GM10847 (cell line): ENCODE data around the gene EIF4ENIF1.

Experiments used
- POLR2A ChIP-seq: IDR thresholded peaks from 2 replicates; pipeline ENCODE4 v1.6.1; 2011; ENCODE audit not compliant: insufficient read length; ENCODE audit errors: extremely low read depth

The EIF4ENIF1 gene

DNA sequence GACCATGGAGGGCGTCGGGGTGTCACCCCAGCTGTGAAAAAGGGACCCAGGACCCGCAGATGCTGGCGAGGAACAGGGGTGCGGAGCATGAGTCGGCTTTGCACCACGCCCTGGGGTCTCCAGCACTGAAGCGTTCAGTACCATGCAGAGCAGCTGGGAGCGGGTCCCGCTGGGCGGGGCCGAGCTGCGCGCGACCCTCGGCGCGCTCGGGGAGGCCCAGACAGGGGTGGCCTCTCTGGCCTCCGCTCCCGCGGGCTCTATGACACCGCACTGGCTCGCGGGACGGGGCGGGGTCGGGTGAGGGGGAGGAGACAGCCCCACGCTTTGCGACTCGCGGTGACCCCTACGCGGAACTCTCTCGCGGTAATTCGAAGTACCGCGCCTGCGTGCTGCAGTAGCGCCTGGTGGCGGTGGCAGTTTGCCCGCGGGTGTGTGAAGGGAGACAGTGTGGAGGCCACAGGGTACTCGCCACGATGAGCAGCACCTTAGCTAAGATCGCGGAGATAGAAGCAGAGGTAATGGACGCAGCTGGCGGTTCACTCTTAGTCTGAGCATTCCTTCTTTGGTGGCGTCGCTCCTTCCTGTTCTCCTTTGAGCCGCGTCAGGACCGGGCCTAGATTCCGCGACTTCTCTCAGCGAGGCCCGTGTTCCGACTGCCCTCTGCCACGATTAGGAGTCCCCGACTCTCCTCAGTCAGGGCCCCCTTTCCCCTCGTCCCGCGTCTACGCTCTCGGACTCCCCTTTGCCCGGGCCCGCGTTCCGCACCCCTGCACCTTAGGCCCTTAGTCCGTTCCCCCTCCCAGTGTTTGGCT, 90.2 kb downstream of the EIF4ENIF1 start, which contains the start of gene DRG1:
Gene DRG1 (plus strand): TSS at position 394 of the 812 bp plus-strand sequence. CDS start 80 bp downstream, at position 474.
- TF ChIP-seq POLR2A, result peak; percentile 97

DNA sequence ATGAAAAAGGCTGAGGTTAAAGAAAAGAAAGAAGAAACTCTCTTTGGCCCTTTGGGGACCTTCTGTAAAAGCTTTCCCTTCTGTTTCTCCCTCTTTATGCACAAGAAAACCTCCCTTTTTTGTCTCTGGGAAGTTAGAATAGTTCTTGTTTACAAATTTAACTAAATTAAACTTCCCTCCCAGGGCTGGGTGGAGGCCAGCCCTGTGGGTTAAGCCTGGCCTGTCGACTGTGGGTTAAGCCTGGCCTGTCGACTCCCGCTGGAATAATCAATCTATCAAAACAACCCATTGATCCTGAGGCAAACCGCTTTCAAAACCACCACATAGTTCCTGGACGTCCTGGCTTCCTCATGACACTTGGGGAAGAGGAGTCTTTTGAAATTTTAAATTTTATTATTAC, 91.4 kb downstream of the EIF4ENIF1 start:
- TF ChIP-seq POLR2A, result no peak

DNA sequence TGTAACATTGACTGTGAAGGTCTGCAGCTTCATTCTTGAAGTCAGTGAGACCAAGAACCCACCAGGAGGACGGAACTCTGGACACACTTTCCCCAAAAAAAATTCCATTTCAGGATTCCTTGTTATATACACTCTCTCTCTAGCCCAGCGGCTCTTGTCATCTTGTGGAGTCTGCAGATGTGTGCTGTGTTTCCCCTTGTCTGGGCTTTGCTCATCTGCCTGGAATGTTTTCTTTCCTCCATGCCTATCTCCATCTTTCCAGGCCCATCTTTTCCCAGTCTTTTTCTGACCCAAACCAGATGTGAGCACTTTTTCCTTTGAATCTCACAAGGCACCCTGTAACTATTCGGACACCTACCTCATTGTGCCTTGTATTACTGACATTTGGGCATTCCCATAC, 95.3 kb downstream of the EIF4ENIF1 start:
- TF ChIP-seq POLR2A, result no peak

DNA sequence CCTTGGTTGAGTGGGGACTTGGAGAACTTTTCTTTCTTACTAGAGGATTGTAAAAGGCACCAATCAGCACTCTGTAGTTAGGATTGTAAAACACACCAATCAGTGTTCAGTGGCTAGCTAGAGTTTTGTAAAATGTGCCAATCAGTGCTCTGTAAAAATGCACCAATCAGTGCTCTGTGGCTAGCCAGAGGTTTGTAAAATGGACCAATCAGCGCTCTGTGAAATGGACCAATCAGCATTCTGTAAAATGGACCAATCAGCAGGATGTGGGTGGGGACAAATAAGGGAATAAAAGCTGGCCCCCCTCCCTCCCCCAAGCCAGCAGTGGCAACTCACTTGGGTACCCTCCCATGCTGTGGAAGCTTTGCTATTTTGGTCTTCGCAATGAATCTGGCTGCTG, 95.7 kb downstream of the EIF4ENIF1 start:
- TF ChIP-seq POLR2A, result no peak
